ENCODE results near the gene NOS1AP.

NOS1AP gene

GRCh38 chr1:162139211-162139610, 69.7 kb downstream of the NOS1AP start:
- no peak for DNase-seq

GRCh38 chr1:162141281-162142054, 72.0 kb downstream of the NOS1AP start:
- peak; percentile 68 for DNase-seq

GRCh38 chr1:162142968-162143367, 73.5 kb downstream of the NOS1AP start:
- DNase-seq, result no peak

- DNase-seq, result no peak
These were observed 74.8 kb downstream of the NOS1AP start for GRCh38 chr1:162144268-162144667.

- no peak for DNase-seq
These were observed 75.4 kb downstream of the NOS1AP start for GRCh38 chr1:162144853-162145252.

- no peak for DNase-seq
These were observed 75.9 kb downstream of the NOS1AP start for GRCh38 chr1:162145280-162145965.

- DNase-seq, result no peak
These were observed 76.6 kb downstream of the NOS1AP start for GRCh38 chr1:162145966-162146696.

- DNase-seq, result no peak
These were observed 78.3 kb downstream of the NOS1AP start for GRCh38 chr1:162147760-162148159.

- DNase-seq, result no peak
These were observed 80.6 kb downstream of the NOS1AP start for GRCh38 chr1:162150112-162150511.

- DNase-seq, result peak; percentile 38
These were observed 82.7 kb downstream of the NOS1AP start for GRCh38 chr1:162151900-162152829.

GRCh38 chr1:162153374-162153773, 83.9 kb downstream of the NOS1AP start:
- no peak for DNase-seq

GRCh38 chr1:162157469-162157868, 88.0 kb downstream of the NOS1AP start:
- no peak for DNase-seq

- no peak for DNase-seq
These were observed 89.3 kb downstream of the NOS1AP start for GRCh38 chr1:162158624-162159271.

GRCh38 chr1:162159515-162159914, 90.0 kb downstream of the NOS1AP start:
- no peak for DNase-seq

GRCh38 chr1:162161916-162162550, 92.5 kb downstream of the NOS1AP start:
- no peak for DNase-seq

GRCh38 chr1:162165528-162165927, 96.0 kb downstream of the NOS1AP start:
- DNase-seq, result no peak

- no peak for DNase-seq
These were observed 97.6 kb downstream of the NOS1AP start for GRCh38 chr1:162166917-162167615.

- no peak for DNase-seq
These were observed 98.8 kb downstream of the NOS1AP start for GRCh38 chr1:162168261-162168660.

GRCh38 chr1:162169031-162169790, 99.7 kb downstream of the NOS1AP start:
- DNase-seq, result peak; percentile 75

- peak; percentile 10 for DNase-seq
These were observed 101.6 kb downstream of the NOS1AP start for GRCh38 chr1:162171111-162171510.

All from fibroblast of skin of right quadriceps (primary cell).